Activated gamma-delta T cell treated with anti-CD3 and anti-CD28 coated beads, Interleukin-2, amount 50 U/mL, for 16 hours (primary cell): ENCODE data around the gene PTPRK.

Source experiments
- DNase-seq: peaks from one replicate; pipeline ENCODE4 v3.0.0-alpha.2; 2020; ENCODE audit warnings: low read depth

PTPRK gene

GRCh38 chr6:128515550-128516513 is 4.6 kb downstream of the PTPRK start:
- DNase-seq = no peak

- DNase-seq = no peak
Observed at GRCh38 chr6:128513878-128514277, 6.5 kb downstream of the PTPRK start.

GRCh38 chr6:128512296-128512695 is 8.1 kb downstream of the PTPRK start:
- DNase-seq = no peak

GRCh38 chr6:128511506-128511905 is 8.9 kb downstream of the PTPRK start:
- no peak for DNase-seq

GRCh38 chr6:128509709-128510108 is 10.7 kb downstream of the PTPRK start:
- DNase-seq = no peak

GRCh38 chr6:128508588-128509296 is 11.7 kb downstream of the PTPRK start:
- no peak for DNase-seq

GRCh38 chr6:128507337-128508310 is 12.8 kb downstream of the PTPRK start:
- no peak for DNase-seq

GRCh38 chr6:128505603-128506002 is 14.8 kb downstream of the PTPRK start:
- no peak for DNase-seq

- no peak for DNase-seq
Observed at GRCh38 chr6:128504003-128504654, 16.3 kb downstream of the PTPRK start.

GRCh38 chr6:128500749-128501600 is 19.4 kb downstream of the PTPRK start:
- no peak for DNase-seq

GRCh38 chr6:128500014-128500413 is 20.4 kb downstream of the PTPRK start:
- no peak for DNase-seq

- no peak for DNase-seq
Observed at GRCh38 chr6:128499079-128499731, 21.2 kb downstream of the PTPRK start.

- no peak for DNase-seq
Observed at GRCh38 chr6:128498234-128498633, 22.2 kb downstream of the PTPRK start.

- no peak for DNase-seq
Observed at GRCh38 chr6:128495536-128496333, 24.7 kb downstream of the PTPRK start.

- DNase-seq = no peak
Observed at GRCh38 chr6:128494440-128494839, 26.0 kb downstream of the PTPRK start.

GRCh38 chr6:128493877-128494276 is 26.5 kb downstream of the PTPRK start:
- no peak for DNase-seq

- DNase-seq = no peak
Observed at GRCh38 chr6:128492386-128492785, 28.0 kb downstream of the PTPRK start.

GRCh38 chr6:128491610-128492206 is 28.7 kb downstream of the PTPRK start:
- no peak for DNase-seq
